Liver (tissue), 9 donors: ENCODE measurements around the gene RBM28. TPM values are rescaled to one million over a fixed set of nuclear protein-coding genes. Genes with fewer than 3 reads are reported as not detected.

Source experiments
- DNase-seq: peaks from one replicate; pipeline ENCODE4 v3.0.0-alpha.2; 2017; ENCODE audit warnings: low spot score
- H3K27ac ChIP-seq, 2 donors: one replicate each; pipeline ENCODE4 v1.7.0; 2013; ENCODE audit warnings: inconsistent platforms in 2 of 2, low read length in 2 of 2, control low read depth in 1 of 2, low read depth in 1 of 2, mild to moderate bottlenecking in 1 of 2
- H3K27me3 ChIP-seq, 4 donors: one replicate each; pipeline versions ENCODE4 v1.6.1 to v1.7.0; 2013; ENCODE audit warnings: low read length in 3 of 4, inconsistent platforms in 1 of 4, mild to moderate bottlenecking in 1 of 4, moderate library complexity in 1 of 4; ENCODE audit not compliant: control insufficient read depth in 4 of 4, insufficient read depth in 4 of 4
- H3K36me3 ChIP-seq, 4 donors: one replicate each; pipeline versions ENCODE4 v1.6.1 to v1.7.0; 2013; ENCODE audit warnings: low read length in 3 of 4, mild to moderate bottlenecking in 3 of 4, low read depth in 1 of 4, moderate library complexity in 1 of 4; ENCODE audit not compliant: control insufficient read depth in 4 of 4, insufficient read depth in 3 of 4
- H3K4me1 ChIP-seq, 4 donors: one replicate each; pipeline versions ENCODE4 v1.6.1 to v1.7.0; 2013; ENCODE audit warnings: low read length in 3 of 4, mild to moderate bottlenecking in 3 of 4, moderate library complexity in 1 of 4; ENCODE audit not compliant: control insufficient read depth in 4 of 4, insufficient read depth in 4 of 4
- H3K4me3 ChIP-seq, 3 donors: one replicate each; pipeline versions ENCODE4 v1.6.1 to v1.7.0; 2013; ENCODE audit warnings: low read length in 3 of 3, control low read depth in 1 of 3, low read depth in 1 of 3, mild to moderate bottlenecking in 1 of 3
- H3K9ac ChIP-seq, 2 donors: one replicate each; pipeline ENCODE4 v1.7.0; 2013; ENCODE audit warnings: low read length in 2 of 2, mild to moderate bottlenecking in 2 of 2, moderate library complexity in 2 of 2, control low read depth in 1 of 2, low read depth in 1 of 2
- H3K9me3 ChIP-seq, 4 donors: one replicate each; pipeline versions ENCODE4 v1.6.1 to v1.7.0; 2013; ENCODE audit warnings: low read length in 3 of 4; ENCODE audit not compliant: control insufficient read depth in 4 of 4
- EGR1 ChIP-seq, 2 donors: IDR thresholded peaks; 2 replicates each; pipeline ENCODE4 v1.6.1; 2016 to 2018; ENCODE audit warnings: antibody characterized with exemption in 2 of 2, low read depth in 2 of 2
- FOXA1 ChIP-seq: IDR thresholded peaks from 2 replicates; pipeline ENCODE4 v1.6.1; 2016; ENCODE audit warnings: antibody characterized with exemption
- FOXA2 ChIP-seq: IDR thresholded peaks from 2 replicates; pipeline ENCODE4 v1.6.1; 2016; ENCODE audit warnings: antibody characterized with exemption
- GABPA ChIP-seq, 2 donors: IDR thresholded peaks in 1 of 2; conservative IDR thresholded peaks in 1 of 2; 2 replicates each; pipeline ENCODE4 v1.6.1; 2016; ENCODE audit warnings: antibody characterized with exemption in 2 of 2, mild to moderate bottlenecking in 1 of 2, moderate library complexity in 1 of 2
- HNF4A ChIP-seq, 2 donors: conservative IDR thresholded peaks; 2 replicates each; pipeline ENCODE4 v1.6.1; 2016; ENCODE audit warnings: antibody characterized with exemption in 2 of 2, mild to moderate bottlenecking in 2 of 2
- HNF4G ChIP-seq: IDR thresholded peaks from 2 replicates; pipeline ENCODE4 v1.6.1; 2016; ENCODE audit warnings: antibody characterized with exemption
- JUND ChIP-seq, 2 donors: IDR thresholded peaks; 2 replicates each; pipeline ENCODE4 v1.6.1; 2016; ENCODE audit warnings: antibody characterized with exemption in 2 of 2
- SP1 ChIP-seq: IDR thresholded peaks from 2 replicates; pipeline ENCODE4 v1.6.1; 2018; ENCODE audit warnings: antibody characterized with exemption, mild to moderate bottlenecking
- TAF1 ChIP-seq: conservative IDR thresholded peaks from 2 replicates; pipeline ENCODE4 v1.6.1; 2016; ENCODE audit warnings: antibody characterized with exemption, mild to moderate bottlenecking
- WGBS: extraction: QIAGEN DNeasy Blood & Tissue Kit; methylation state at CpG from one replicate; pipeline ENCODE4 v1.1.7; 2013; 5-methylcytosine and 5-hydroxymethylcytosine counted together
- polyA plus RNA-seq, 2 donors: library from polyadenylated mRNA; stranded (reverse) in 1 of 2; unstranded in 1 of 2; fragments of 200-250 nt in 1 of 2; fragments of >200 nt in 1 of 2; fragmentation: Nextera tagmentation in 1 of 2; extraction: Ambion mirVana in 1 of 2; gene quantifications; one replicate each; pipeline versions ENCODE4 v1.2.1 to v1.2.3, GENCODE V29; 2013 to 2015
- total RNA-seq, 2 donors: library from RNA; depleted of rRNA; stranded (reverse); fragments of >200 nt; gene quantifications; one replicate each; pipeline ENCODE4 v1.2.3, GENCODE V29; 2014
- TF ChIP-seq, protein P1 (sequence below): IDR thresholded peaks from 2 replicates; pipeline ENCODE4 v1.6.1; 2016; ENCODE audit warnings: antibody characterized with exemption
- TF ChIP-seq, protein P2 (sequence below): IDR thresholded peaks from 2 replicates; pipeline ENCODE4 v1.6.1; 2016; ENCODE audit warnings: antibody characterized with exemption
- TF ChIP-seq, protein P3 (sequence below): IDR thresholded peaks from 2 replicates; pipeline ENCODE4 v1.6.1; 2016; ENCODE audit warnings: antibody characterized with exemption
- TF ChIP-seq, protein P4 (sequence below): IDR thresholded peaks from 2 replicates; pipeline ENCODE4 v1.6.1; 2016; ENCODE audit warnings: antibody characterized with exemption, mild to moderate bottlenecking
- donor health status: healthy.
- donor health status: healthy.
- donor health status: healthy.
- donor health status: healthy.
- donor health status: healthy.

RBM28 gene
- total and polyA plus RNA-seq, 4 donors = 3.6 to 16.1 (median 11.7) TPM

DNA sequence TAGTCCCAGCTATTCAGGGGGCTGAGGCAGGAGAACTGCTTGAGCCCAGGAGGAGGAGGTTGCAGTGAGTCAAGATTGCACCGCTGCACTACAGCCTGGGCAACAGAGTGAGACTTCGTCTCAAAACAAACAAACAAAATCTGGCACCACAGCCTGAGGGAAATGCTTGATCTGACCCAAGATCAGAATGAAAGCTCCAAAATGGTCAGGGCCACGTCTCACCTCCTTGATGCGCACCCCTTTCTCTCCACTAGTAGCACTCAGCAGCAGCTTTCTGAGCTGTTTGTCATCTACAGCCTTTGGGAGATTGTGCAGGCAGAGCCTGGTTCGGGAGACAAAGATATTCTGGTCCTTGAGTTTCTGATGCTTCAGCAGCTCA is 22.7 kb downstream of the RBM28 start:
- H3K9ac ChIP-seq = no peak overlapping the region
- H3K36me3 ChIP-seq = peaks cover 1 to 72% (median 57%) of the 10 kb centered on the region in 4 donors
- no peak overlapping the region for H3K4me3 ChIP-seq
- no peaks in the 10 kb centered on the region for H3K4me1 ChIP-seq
- no peak overlapping the region for H3K27ac ChIP-seq
- WGBS = 77% methylated on average over 5 of the region's 5 CpGs
- no peaks in the 10 kb centered on the region for H3K27me3 ChIP-seq
- TF ChIP-seq, protein P1, sequence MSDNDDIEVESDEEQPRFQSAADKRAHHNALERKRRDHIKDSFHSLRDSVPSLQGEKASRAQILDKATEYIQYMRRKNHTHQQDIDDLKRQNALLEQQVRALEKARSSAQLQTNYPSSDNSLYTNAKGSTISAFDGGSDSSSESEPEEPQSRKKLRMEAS = no peak
- TF ChIP-seq FOXA2 (no peak), JUND (IDR thresholded peaks at IDR 0.05) (no peak), HNF4A (conservative IDR thresholded peaks at IDR 0.05) (no peak), GABPA (IDR thresholded peaks at IDR 0.05 in 1 of 2, conservative IDR thresholded peaks at IDR 0.05 in 1 of 2) (no peak), EGR1 (IDR thresholded peaks at IDR 0.05; ENCODE audit: low read depth in 2 of 2) (no peak), FOXA1 (no peak)
- TF ChIP-seq, protein P2, sequence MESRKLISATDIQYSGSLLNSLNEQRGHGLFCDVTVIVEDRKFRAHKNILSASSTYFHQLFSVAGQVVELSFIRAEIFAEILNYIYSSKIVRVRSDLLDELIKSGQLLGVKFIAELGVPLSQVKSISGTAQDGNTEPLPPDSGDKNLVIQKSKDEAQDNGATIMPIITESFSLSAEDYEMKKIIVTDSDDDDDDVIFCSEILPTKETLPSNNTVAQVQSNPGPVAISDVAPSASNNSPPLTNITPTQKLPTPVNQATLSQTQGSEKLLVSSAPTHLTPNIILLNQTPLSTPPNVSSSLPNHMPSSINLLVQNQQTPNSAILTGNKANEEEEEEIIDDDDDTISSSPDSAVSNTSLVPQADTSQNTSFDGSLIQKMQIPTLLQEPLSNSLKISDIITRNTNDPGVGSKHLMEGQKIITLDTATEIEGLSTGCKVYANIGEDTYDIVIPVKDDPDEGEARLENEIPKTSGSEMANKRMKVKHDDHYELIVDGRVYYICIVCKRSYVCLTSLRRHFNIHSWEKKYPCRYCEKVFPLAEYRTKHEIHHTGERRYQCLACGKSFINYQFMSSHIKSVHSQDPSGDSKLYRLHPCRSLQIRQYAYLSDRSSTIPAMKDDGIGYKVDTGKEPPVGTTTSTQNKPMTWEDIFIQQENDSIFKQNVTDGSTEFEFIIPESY = no peak
- TF ChIP-seq, protein P3, sequence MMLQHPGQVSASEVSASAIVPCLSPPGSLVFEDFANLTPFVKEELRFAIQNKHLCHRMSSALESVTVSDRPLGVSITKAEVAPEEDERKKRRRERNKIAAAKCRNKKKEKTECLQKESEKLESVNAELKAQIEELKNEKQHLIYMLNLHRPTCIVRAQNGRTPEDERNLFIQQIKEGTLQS = no peak
- TF ChIP-seq, protein P4, sequence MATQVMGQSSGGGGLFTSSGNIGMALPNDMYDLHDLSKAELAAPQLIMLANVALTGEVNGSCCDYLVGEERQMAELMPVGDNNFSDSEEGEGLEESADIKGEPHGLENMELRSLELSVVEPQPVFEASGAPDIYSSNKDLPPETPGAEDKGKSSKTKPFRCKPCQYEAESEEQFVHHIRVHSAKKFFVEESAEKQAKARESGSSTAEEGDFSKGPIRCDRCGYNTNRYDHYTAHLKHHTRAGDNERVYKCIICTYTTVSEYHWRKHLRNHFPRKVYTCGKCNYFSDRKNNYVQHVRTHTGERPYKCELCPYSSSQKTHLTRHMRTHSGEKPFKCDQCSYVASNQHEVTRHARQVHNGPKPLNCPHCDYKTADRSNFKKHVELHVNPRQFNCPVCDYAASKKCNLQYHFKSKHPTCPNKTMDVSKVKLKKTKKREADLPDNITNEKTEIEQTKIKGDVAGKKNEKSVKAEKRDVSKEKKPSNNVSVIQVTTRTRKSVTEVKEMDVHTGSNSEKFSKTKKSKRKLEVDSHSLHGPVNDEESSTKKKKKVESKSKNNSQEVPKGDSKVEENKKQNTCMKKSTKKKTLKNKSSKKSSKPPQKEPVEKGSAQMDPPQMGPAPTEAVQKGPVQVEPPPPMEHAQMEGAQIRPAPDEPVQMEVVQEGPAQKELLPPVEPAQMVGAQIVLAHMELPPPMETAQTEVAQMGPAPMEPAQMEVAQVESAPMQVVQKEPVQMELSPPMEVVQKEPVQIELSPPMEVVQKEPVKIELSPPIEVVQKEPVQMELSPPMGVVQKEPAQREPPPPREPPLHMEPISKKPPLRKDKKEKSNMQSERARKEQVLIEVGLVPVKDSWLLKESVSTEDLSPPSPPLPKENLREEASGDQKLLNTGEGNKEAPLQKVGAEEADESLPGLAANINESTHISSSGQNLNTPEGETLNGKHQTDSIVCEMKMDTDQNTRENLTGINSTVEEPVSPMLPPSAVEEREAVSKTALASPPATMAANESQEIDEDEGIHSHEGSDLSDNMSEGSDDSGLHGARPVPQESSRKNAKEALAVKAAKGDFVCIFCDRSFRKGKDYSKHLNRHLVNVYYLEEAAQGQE = no peak
- DNase-seq = no peak
- no peaks in the 10 kb centered on the region for H3K9me3 ChIP-seq

DNA sequence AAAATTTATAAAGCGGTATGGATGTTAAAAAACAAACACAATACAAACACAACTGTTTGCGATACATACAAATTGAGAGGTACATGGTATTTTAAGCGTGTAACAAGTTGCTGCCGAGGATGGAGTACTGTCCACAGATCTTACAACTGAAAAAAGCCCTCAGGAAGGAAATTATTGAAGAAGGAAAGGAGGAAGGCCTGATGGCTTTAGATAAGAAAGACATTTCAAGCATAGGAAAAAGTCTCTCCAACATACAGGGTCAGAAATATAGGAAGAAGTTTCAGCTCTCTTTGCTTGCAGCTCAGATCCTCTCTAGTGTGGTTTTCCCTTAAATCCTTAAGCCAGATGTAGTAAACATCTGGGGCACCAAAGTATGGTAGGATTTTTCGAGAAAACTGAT is 25.0 kb downstream of the RBM28 start:
- DNase-seq = no peak
- H3K36me3 ChIP-seq = peaks cover 8 to 72% (median 53%) of the 10 kb centered on the region in 4 donors
- no peak overlapping the region for H3K9ac ChIP-seq
- H3K27ac ChIP-seq = no peak overlapping the region
- WGBS = 90% methylated on average over 5 of the region's 5 CpGs
- no peaks in the 10 kb centered on the region for H3K27me3 ChIP-seq
- H3K9me3 ChIP-seq = no peaks in the 10 kb centered on the region
- TF ChIP-seq, protein P3 = no peak
- no peak for TF ChIP-seq TAF1
- TF ChIP-seq EGR1 (IDR thresholded peaks at IDR 0.05; ENCODE audit: low read depth in 2 of 2) = no peak
- TF ChIP-seq HNF4G = no peak
- TF ChIP-seq JUND (IDR thresholded peaks at IDR 0.05) = no peak
- no peak for TF ChIP-seq SP1
- TF ChIP-seq HNF4A (conservative IDR thresholded peaks at IDR 0.05) = no peak
- H3K4me3 ChIP-seq = no peak overlapping the region
- no peaks in the 10 kb centered on the region for H3K4me1 ChIP-seq
